GM23338 (cell line): ENCODE results near the gene ZRANB2.

Experiments
- CREB1 ChIP-seq: fragments of 250-450 bp; sonication (Bioruptor Pico); IDR thresholded peaks from 2 replicates; pipeline ENCODE4 v1.5.0; 2020; ENCODE audit warnings: low read depth, mild to moderate bottlenecking, moderate library complexity
- CTCF ChIP-seq, 2 experiments: fragments of 200-600 bp in 1 of 2; sonication (generic) in 1 of 2; conservative IDR thresholded peaks; 2 replicates each; pipeline versions ENCODE4 v1.5.1 to v1.6.1; 2016 to 2017; ENCODE audit warnings: antibody characterized with exemption in 2 of 2, low read depth in 2 of 2, mild to moderate bottlenecking in 2 of 2, moderate library complexity in 1 of 2
- EZH2 ChIP-seq: fragments of 200-600 bp; sonication (generic); IDR thresholded peaks from one replicate; pipeline ENCODE4 v1.8.0; 2017; ENCODE audit warnings: antibody characterized with exemption, mild to moderate bottlenecking, low read depth; ENCODE audit not compliant: unreplicated experiment
- REST ChIP-seq: IDR thresholded peaks from one replicate; pipeline ENCODE4 v1.6.1; 2018; ENCODE audit warnings: antibody characterized with exemption; ENCODE audit not compliant: unreplicated experiment

- TF ChIP-seq CTCF (conservative IDR thresholded peaks at IDR 0.05; ENCODE audit: low read depth in 2 of 2), result no peak
- TF ChIP-seq REST, result no peak
- no peak for TF ChIP-seq EZH2
- TF ChIP-seq CREB1 (CRISPR knock-in tag), result no peak
These were observed 66.7 kb downstream of the ZRANB2 start for GRCh38 chr1:71014178-71014579.
